AG04449 (cell line): ENCODE data around the gene BCL11B.

Experiments used
- CTCF ChIA-PET: fragments of 350-600 bp; formaldehyde crosslinking; extraction: SDS; loops from one replicate; lab custom pipeline; 2021; ENCODE audit warnings: antibody characterized with exemption; lab: Yijun Ruan, JAX
- POLR2A ChIA-PET: fragments of 400-600, 350-600 bp; formaldehyde crosslinking; extraction: SDS; loops from one replicate; lab custom pipeline; 2020; ENCODE audit warnings: antibody characterized with exemption, inconsistent platforms; lab: Yijun Ruan, JAX
- DNase-seq: peaks from one replicate; pipeline ENCODE4 v3.0.0-alpha.2; 2010; ENCODE audit warnings: low read depth, low spot score
- H3K4me3 ChIP-seq: 2 replicates; pipeline ENCODE4 v1.5.1; 2011; ENCODE audit warnings: low read depth, mild to moderate bottlenecking, control low read depth, low read length
- TF ChIP-seq, protein P1 (sequence below): IDR thresholded peaks from one replicate; pipeline ENCODE4 v1.5.1; 2011; ENCODE audit warnings: mild to moderate bottlenecking, moderate library complexity, low read length, control low read depth, inconsistent platforms; ENCODE audit not compliant: insufficient read depth; ENCODE audit errors: missing control alignments

The BCL11B gene

DNA sequence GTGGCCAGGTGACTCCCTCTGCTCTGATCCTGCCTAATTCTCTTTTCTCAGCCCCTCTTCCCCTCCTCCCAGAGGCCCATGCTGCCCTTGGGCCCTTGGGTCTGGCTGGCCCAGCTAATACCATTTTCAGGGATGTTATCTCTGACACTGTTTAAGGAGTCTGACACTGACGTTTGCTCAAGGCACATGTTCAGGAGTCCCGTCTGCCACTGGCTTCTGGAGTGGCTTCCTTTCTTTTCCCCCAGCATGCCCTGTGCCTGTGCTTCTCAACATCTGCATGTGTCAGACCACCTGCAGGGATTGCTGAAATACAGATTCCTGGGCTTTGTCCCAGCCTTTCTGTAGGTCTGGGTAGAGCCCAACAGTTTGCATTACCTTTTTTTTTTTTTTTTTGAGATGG lies 128.9 kb downstream of the BCL11B start:
- H3K4me3 ChIP-seq, result no peak overlapping the region
- TF ChIP-seq, protein P1, sequence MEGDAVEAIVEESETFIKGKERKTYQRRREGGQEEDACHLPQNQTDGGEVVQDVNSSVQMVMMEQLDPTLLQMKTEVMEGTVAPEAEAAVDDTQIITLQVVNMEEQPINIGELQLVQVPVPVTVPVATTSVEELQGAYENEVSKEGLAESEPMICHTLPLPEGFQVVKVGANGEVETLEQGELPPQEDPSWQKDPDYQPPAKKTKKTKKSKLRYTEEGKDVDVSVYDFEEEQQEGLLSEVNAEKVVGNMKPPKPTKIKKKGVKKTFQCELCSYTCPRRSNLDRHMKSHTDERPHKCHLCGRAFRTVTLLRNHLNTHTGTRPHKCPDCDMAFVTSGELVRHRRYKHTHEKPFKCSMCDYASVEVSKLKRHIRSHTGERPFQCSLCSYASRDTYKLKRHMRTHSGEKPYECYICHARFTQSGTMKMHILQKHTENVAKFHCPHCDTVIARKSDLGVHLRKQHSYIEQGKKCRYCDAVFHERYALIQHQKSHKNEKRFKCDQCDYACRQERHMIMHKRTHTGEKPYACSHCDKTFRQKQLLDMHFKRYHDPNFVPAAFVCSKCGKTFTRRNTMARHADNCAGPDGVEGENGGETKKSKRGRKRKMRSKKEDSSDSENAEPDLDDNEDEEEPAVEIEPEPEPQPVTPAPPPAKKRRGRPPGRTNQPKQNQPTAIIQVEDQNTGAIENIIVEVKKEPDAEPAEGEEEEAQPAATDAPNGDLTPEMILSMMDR, result no peak
- ChIA-PET POLR2A (no interaction called here), CTCF (no interaction called here)
- no peak for DNase-seq

- TF ChIP-seq, protein P1, result no peak
- no peak overlapping the region for H3K4me3 ChIP-seq
- ChIA-PET POLR2A (no interaction called here), CTCF (no interaction called here)
- DNase-seq, result no peak
Observed at GRCh38 chr14:99141236-99141635, 130.8 kb downstream of the BCL11B start.

DNA sequence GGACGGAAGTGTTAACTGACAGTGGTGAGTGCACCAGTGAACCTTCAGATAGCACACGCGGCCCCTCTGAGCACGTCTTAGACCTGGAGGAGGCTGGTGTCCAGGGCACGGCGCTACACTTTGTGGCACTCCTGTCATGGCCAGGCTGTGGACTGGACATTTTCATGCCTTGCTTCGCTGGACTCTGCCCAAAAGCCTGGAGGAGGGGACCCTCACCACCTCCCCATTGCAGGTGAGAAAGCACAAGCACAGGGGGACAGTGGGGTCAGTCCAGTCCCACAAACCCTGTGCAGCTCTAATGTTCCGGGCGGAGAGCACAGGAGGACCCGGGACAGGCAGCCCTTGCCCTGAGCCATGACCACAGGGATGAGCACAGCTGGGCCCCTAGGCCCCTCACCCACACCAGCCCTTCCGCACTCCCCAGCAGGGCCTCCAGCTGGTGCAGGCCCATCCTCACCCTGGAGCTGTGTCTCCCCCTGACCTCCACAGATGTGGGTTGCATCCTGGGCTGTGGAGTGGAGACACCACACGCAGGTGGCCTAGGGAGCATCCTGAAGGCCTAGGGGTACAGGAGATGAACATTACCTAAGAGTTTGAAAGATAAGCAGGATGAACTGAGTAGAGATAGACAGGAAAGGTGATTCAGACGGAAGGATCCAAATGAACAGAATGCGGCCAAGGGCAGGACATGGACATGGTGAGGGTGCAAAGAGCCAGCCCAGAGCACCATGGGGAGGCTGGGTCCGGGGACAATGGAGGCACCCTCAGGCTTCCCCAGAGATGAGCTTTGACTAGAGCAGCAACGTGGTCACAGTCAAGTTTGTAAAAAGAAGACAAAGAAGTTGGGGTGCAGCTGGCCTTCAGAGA lies 132.8 kb downstream of the BCL11B start:
- POLR2A ChIA-PET, result no interaction called here

GRCh38 chr14:99137913-99138571 lies 134.0 kb downstream of the BCL11B start:
- POLR2A ChIA-PET, result no interaction called here
- H3K4me3 ChIP-seq, result no peak overlapping the region
- TF ChIP-seq, protein P1, result no peak
- no peak for DNase-seq
- CTCF ChIA-PET, result no interaction called here

More for the DNA sequence above, 132.8 kb downstream of the BCL11B start:
- H3K4me3 ChIP-seq, result no peak overlapping the region
- TF ChIP-seq, protein P1, result no peak
- CTCF ChIA-PET, result no interaction called here
- DNase-seq, result no peak

DNA sequence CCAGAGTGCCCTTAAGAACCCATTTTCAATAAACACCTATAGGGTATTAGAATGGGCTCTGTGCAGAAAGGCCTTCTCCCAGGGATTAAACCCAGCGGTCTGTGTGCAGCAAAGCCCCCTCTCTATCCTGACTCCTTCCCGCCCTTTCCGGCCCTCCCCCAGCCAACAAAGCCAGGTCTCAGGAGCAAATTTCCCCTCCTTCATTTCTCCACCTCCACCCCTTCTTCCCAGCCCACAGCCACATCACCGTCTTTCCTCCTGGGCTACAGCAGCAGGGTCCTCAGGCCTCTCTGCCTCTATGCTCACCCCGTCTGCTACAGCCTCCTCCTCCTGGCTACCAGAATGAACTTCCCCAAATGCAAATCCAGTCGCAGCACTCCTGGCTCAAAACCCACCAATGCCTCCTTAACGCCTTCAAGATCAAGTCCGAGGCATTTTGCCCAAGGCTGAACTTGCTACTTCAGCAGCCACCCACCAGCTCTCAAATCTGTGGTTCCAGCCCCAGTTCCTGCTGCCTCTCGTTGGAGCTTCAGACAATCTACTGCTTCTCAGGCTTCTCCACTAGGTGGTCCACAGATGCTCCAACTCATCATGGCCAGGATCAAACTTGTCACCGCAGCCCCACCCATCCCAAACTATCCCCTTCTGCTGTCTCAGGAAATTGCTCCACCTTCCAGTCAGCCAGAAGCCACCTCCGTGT lies 134.8 kb downstream of the BCL11B start:
- no peak for DNase-seq
- TF ChIP-seq, protein P1, result no peak
- no peak overlapping the region for H3K4me3 ChIP-seq
- ChIA-PET POLR2A (no interaction called here), CTCF (no interaction called here)

- TF ChIP-seq, protein P1, result no peak
- no peak for DNase-seq
- CTCF ChIA-PET, result no interaction called here
- POLR2A ChIA-PET, result no interaction called here
- no peak overlapping the region for H3K4me3 ChIP-seq
Observed at GRCh38 chr14:99136401-99136800, 135.6 kb downstream of the BCL11B start.
